Prostate gland (tissue), 2 donors: ENCODE results near the gene IL10RB. TPM values are rescaled to one million over a fixed set of nuclear protein-coding genes. Genes with fewer than 3 reads are reported as not detected.

Experiments used
- DNase-seq: peaks from one replicate; pipeline ENCODE4 v3.0.0-alpha.2; 2019; ENCODE audit warnings: low spot score
- H3K27ac ChIP-seq, 2 donors: fragments of 200-600 bp; sonication (generic); 2 replicates each; pipeline ENCODE4 v1.5.1; 2017 to 2019
- H3K27me3 ChIP-seq: fragments of 200-600 bp; sonication (generic); replicated peaks from 2 replicates; pipeline ENCODE4 v1.5.1; 2019; ENCODE audit not compliant: insufficient read depth
- H3K36me3 ChIP-seq, 2 donors: fragments of 200-600 bp; sonication (generic); 1 replicate in 1 of 2; 2 replicates in 1 of 2; pipeline versions ENCODE4 v1.5.1 to v1.8.1; 2017 to 2019
- H3K4me1 ChIP-seq: fragments of 200-600 bp; sonication (generic); replicated peaks from 2 replicates; pipeline ENCODE4 v1.5.1; 2019
- H3K4me3 ChIP-seq, 2 donors: fragments of 200-600 bp; sonication (generic); 2 replicates each; pipeline ENCODE4 v1.5.1; 2017 to 2019
- H3K9me3 ChIP-seq: fragments of 200-600 bp; sonication (generic); 2 replicates; pipeline ENCODE4 v1.5.1; 2017
- POLR2A ChIP-seq: fragments of 450-650 bp; IDR thresholded peaks from one replicate; pipeline ENCODE4 v1.6.1; 2016; ENCODE audit warnings: antibody characterized with exemption, mild to moderate bottlenecking
- POLR2AphosphoS5 ChIP-seq: sonication (generic); formaldehyde crosslinking; IDR thresholded peaks from one replicate; pipeline ENCODE4 v1.6.1; 2017; ENCODE audit warnings: antibody characterized with exemption
- WGBS: methylation state at CpG from one replicate; pipeline ENCODE4 v1.1.5; 2018; 5-methylcytosine and 5-hydroxymethylcytosine counted together
- intact Hi-C: fragments of 100-400 bp; cut with DNase I; formaldehyde crosslinking; loops from one replicate; pipeline ENCODE4 v1.14.2; 2022
- total RNA-seq, 2 donors: library from RNA; depleted of rRNA; stranded (reverse); fragments of >200 nt; gene quantifications; one replicate each; pipeline ENCODE4 v1.1.0, GENCODE V29; 2016
- TF ChIP-seq, protein P1 (sequence below), 4 experiments: fragments of 200-600 bp in 2 of 4; fragments of 450-650 bp in 2 of 4; sonication (generic) in 2 of 4; IDR thresholded peaks; 1 replicate in 3 of 4; 2 replicates in 1 of 4; pipeline ENCODE4 v1.5.1; 2016 to 2019; ENCODE audit warnings: antibody characterized with exemption in 4 of 4, mild to moderate bottlenecking in 2 of 4, moderate library complexity in 2 of 4

The IL10RB gene
- total RNA-seq, 2 donors from 2014 or later: 29.3 to 30.8 TPM

- Histone ChIP-seq H3K4me3 (no peak overlapping the region), H3K27me3 (no peaks in the 10 kb centered on the region), H3K9me3 (no peaks in the 10 kb centered on the region), H3K27ac (no peak overlapping the region), H3K36me3 (no peaks in the 10 kb centered on the region), H3K4me1 (no peaks in the 10 kb centered on the region)
- WGBS: 97% methylated on average over 3 of the region's 3 CpGs
- no peak for DNase-seq
- intact Hi-C loops: no loop called here
- no peak for TF ChIP-seq POLR2AphosphoS5
- no peak for TF ChIP-seq POLR2A
- TF ChIP-seq, protein P1, sequence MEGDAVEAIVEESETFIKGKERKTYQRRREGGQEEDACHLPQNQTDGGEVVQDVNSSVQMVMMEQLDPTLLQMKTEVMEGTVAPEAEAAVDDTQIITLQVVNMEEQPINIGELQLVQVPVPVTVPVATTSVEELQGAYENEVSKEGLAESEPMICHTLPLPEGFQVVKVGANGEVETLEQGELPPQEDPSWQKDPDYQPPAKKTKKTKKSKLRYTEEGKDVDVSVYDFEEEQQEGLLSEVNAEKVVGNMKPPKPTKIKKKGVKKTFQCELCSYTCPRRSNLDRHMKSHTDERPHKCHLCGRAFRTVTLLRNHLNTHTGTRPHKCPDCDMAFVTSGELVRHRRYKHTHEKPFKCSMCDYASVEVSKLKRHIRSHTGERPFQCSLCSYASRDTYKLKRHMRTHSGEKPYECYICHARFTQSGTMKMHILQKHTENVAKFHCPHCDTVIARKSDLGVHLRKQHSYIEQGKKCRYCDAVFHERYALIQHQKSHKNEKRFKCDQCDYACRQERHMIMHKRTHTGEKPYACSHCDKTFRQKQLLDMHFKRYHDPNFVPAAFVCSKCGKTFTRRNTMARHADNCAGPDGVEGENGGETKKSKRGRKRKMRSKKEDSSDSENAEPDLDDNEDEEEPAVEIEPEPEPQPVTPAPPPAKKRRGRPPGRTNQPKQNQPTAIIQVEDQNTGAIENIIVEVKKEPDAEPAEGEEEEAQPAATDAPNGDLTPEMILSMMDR (IDR thresholded peaks at IDR 0.05): no peak
Measured at GRCh38 chr21:33330726-33331125, 64.6 kb downstream of the IL10RB start.

- intact Hi-C loops: no loop called here
- Histone ChIP-seq H3K4me3 (no peak overlapping the region), H3K36me3 (no peaks in the 10 kb centered on the region), H3K27ac (no peak overlapping the region), H3K27me3 (no peaks in the 10 kb centered on the region), H3K4me1 (no peaks in the 10 kb centered on the region), H3K9me3 (no peaks in the 10 kb centered on the region)
- TF ChIP-seq, protein P1 (IDR thresholded peaks at IDR 0.05): no peak
- TF ChIP-seq POLR2AphosphoS5 (no peak), POLR2A (no peak)
- whole genome bisulfite sequencing: 95% methylated on average over 1 of the region's 1 CpG
- DNase-seq: no peak
Measured at GRCh38 chr21:33332143-33332542, 66.0 kb downstream of the IL10RB start.

DNA sequence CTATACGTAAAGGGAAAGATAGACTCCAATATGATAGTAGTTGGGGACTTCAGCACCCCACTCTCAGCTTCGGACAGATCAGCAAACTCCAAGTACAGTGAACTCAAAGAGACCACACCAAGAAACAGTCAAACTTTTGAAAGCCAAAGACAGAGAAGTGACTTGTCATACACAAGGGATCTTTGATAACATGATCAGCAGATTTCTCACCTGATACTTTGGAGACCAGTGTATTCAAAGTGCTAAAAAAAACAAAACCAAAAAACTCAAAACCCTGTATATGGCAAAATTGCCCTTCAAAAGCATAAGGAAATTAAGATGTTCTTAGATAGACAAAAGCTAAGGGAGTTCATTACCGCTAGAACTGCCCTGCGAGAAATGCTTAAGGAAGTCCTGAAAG is 68.0 kb downstream of the IL10RB start:
- TF ChIP-seq POLR2AphosphoS5 (no peak), POLR2A (no peak)
- TF ChIP-seq, protein P1 (IDR thresholded peaks at IDR 0.05): no peak
- Histone ChIP-seq H3K36me3 (no peaks in the 10 kb centered on the region), H3K27me3 (no peaks in the 10 kb centered on the region), H3K27ac (no peak overlapping the region), H3K4me1 (no peaks in the 10 kb centered on the region), H3K9me3 (no peaks in the 10 kb centered on the region), H3K4me3 (no peak overlapping the region)
- no peak for DNase-seq
- 83% methylated on average over 4 of the region's 4 CpGs for WGBS
- intact Hi-C loops: no loop called here

DNA sequence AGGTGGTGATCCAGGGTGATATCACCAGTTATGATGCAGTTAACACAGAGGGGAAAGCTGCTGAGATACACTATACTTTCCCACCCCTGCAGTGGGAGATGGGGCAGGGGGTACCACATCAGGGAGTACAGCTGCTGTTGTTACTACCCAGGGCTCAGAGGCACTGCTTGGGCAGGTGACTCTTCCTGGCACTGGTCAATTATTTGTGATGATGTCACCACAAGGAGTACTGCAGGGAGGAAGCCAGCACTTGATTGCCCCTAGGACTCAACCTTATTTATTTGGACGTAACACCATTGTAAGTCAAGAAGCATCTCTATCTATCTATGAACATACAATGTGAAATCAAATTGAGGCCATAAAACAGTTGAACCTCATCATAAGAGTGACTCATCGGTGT is 68.7 kb downstream of the IL10RB start:
- Histone ChIP-seq H3K4me1 (no peaks in the 10 kb centered on the region), H3K4me3 (no peak overlapping the region), H3K27ac (no peak overlapping the region), H3K27me3 (no peaks in the 10 kb centered on the region), H3K36me3 (no peaks in the 10 kb centered on the region), H3K9me3 (no peaks in the 10 kb centered on the region)
- WGBS: 87% methylated on average over 2 of the region's 2 CpGs
- TF ChIP-seq POLR2AphosphoS5: no peak
- TF ChIP-seq, protein P1 (IDR thresholded peaks at IDR 0.05): no peak
- no peak for TF ChIP-seq POLR2A
- no peak for DNase-seq
- intact Hi-C loops: no loop called here

GRCh38 chr21:33339135-33339534 is 73.0 kb downstream of the IL10RB start:
- TF ChIP-seq, protein P1 (IDR thresholded peaks at IDR 0.05): no peak
- TF ChIP-seq POLR2AphosphoS5 (no peak), POLR2A (no peak)
- Histone ChIP-seq H3K36me3 (no peaks in the 10 kb centered on the region), H3K4me3 (no peak overlapping the region), H3K27me3 (no peaks in the 10 kb centered on the region), H3K27ac (no peak overlapping the region), H3K9me3 (no peaks in the 10 kb centered on the region), H3K4me1 (no peaks in the 10 kb centered on the region)
- WGBS: 98% methylated on average over 1 of the region's 1 CpG
- intact Hi-C loops: no loop called here
- no peak for DNase-seq
